Inflammatory macrophage (primary cell): ENCODE results near the gene MAGEF1.

Experiments used
- DNase-seq, 2 donors: peaks; one replicate each; pipeline ENCODE4 v3.0.0-alpha.2; 2020 to 2022

MAGEF1 gene

GRCh38 chr3:184688251-184688881 is 23.5 kb downstream of the MAGEF1 start:
- no peak for DNase-seq

- DNase-seq, result peak in 1 of 2 donors; percentile 36
Measured at GRCh38 chr3:184687363-184688015, 24.4 kb downstream of the MAGEF1 start.

GRCh38 chr3:184685646-184686045 is 26.2 kb downstream of the MAGEF1 start:
- no peak for DNase-seq

- DNase-seq, result no peak
Measured at GRCh38 chr3:184685055-184685454, 26.8 kb downstream of the MAGEF1 start.

- no peak for DNase-seq
Measured at GRCh38 chr3:184683900-184684560, 27.8 kb downstream of the MAGEF1 start.

GRCh38 chr3:184683234-184683633 is 28.6 kb downstream of the MAGEF1 start:
- no peak for DNase-seq

GRCh38 chr3:184682671-184683070 is 29.2 kb downstream of the MAGEF1 start:
- no peak for DNase-seq

GRCh38 chr3:184680385-184681345 is 31.2 kb downstream of the MAGEF1 start:
- DNase-seq, result no peak

- DNase-seq, result no peak
Measured at GRCh38 chr3:184679056-184679816, 32.6 kb downstream of the MAGEF1 start.

GRCh38 chr3:184678317-184679055 is 33.4 kb downstream of the MAGEF1 start:
- no peak for DNase-seq

- DNase-seq, result no peak
Measured at GRCh38 chr3:184677344-184678316, 34.2 kb downstream of the MAGEF1 start.

GRCh38 chr3:184676927-184677326 is 34.9 kb downstream of the MAGEF1 start:
- peak; percentile 42 to 59 for DNase-seq

- DNase-seq, result no peak
Measured at GRCh38 chr3:184674626-184675025, 37.2 kb downstream of the MAGEF1 start.

GRCh38 chr3:184672977-184673870 is 38.6 kb downstream of the MAGEF1 start:
- DNase-seq, result no peak

GRCh38 chr3:184672335-184672734 is 39.5 kb downstream of the MAGEF1 start:
- DNase-seq, result no peak

GRCh38 chr3:184670091-184670602 is 41.7 kb downstream of the MAGEF1 start:
- DNase-seq, result no peak

- DNase-seq, result no peak
Measured at GRCh38 chr3:184669578-184669977, 42.3 kb downstream of the MAGEF1 start.

- no peak for DNase-seq
Measured at GRCh38 chr3:184666442-184666841, 45.4 kb downstream of the MAGEF1 start.

- no peak for DNase-seq
Measured at GRCh38 chr3:184665101-184665500, 46.8 kb downstream of the MAGEF1 start.
